ENCODE measurements around the gene BANP.

DNA sequence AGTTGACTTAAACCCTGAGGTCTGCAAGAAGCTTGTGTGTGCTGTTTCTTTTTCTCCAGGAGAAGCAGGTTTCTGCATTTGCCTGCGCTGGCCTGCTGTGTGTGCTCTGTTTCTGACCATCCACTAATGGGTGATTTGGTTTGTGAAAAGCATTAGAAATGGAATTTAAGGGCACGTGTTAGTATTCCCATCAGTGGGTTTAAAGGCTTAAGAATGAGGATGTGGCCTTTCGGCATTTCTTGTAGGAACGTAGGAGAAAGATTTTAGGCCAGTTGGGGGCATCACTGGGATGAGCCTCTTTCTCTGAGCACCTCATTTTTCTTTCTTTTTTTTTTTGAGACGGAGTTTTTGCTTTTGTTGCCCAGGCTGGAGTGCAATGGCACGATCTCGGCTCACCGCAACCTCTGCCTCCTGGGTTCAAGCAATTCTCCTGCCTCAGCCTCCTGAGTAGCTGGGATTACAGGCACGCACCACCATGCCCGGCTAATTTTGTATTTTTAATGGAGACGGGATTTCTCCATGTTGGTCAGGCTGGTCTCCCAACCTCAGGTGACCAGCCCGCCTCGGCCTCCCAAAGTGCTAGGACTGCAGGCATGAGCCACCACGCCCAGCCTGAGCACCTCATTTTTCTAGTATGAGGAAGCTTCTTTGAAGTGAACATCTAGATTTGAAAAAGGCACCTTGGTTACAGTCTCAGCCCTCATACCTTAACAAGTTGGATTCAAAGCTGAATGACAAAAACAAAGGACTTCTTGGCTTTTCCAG, 110.3 kb downstream of the BANP start:
- TF ChIP-seq CTCF (conservative IDR thresholded peaks at IDR 0.05 in 1 of 2, IDR thresholded peaks at IDR 0.05 in 1 of 2; ENCODE audit: low read depth in 1 of 2, low read length in 2 of 2) (no peak), EZH2 (IDR thresholded peaks at IDR 0.05; ENCODE audit: low read length, missing control alignments) (no peak)

Data from fibroblast of lung (primary cell).